ENCODE data around the gene FRMD4A. TPM values are rescaled to one million over a fixed set of nuclear protein-coding genes. Genes with fewer than 3 reads are reported as not detected.

FRMD4A gene
- total RNA-seq, 1 experiment from 2014 or later: 19.6 TPM

DNA sequence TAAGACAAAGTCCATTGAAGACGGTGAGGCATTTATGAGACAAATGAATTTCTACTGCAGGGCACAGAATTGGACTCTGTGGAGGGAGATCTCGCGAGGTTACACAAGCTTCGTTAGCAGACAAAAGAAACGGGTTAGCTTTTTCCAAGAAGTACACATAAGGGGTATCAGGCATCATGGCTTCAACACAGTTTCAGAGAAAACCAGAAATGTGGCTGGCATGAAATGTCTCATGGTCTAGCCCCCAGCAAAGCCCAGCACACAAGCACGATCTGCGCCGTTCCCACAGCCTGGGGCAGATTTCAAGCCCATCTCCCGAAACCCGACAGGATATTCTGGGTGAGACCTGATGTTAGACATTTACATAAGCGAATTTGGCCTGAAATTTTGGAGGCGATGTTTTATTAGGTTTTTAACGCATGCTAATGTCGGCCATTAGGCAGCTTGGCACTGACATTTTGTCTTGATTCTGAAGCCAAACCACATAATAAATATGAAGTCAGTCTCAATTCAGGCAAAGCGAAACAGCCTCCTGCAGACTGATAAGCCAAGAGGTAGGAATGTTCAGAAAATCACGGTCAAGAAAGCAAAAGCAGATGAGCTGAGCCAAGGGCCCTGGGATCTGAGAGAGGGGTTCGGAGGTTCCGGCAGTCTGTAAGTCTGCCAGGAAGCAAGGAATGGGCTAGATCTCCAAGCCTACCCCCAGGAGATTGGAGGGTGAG is 503.5 kb downstream of the FRMD4A start:
- Histone ChIP-seq H3T11ph (ENCODE audit: low read length) (no peak overlapping the region), H3K9ac (ENCODE audit: extremely low read depth, insufficient read length, low read length) (no peak overlapping the region), H4K20me1 (ENCODE audit: control insufficient read depth, insufficient read depth, insufficient read length) (no peaks in the 10 kb centered on the region), H2BK12ac (ENCODE audit: insufficient read length, low read depth, low read length) (no peak overlapping the region), H3K79me1 (ENCODE audit: insufficient read depth, low read depth, low read length, poor library complexity, severe bottlenecking) (no peaks in the 10 kb centered on the region), H3K18ac (ENCODE audit: insufficient read length, low read depth, low read length) (no peak overlapping the region), H4K91ac (ENCODE audit: insufficient read length, low read depth, low read length) (no peak overlapping the region), H3K23ac (ENCODE audit: insufficient read length, low read depth, low read length) (no peak overlapping the region), H3K27ac (ENCODE audit: insufficient read length, low read depth, low read length) (no peak overlapping the region), H2BK5ac (ENCODE audit: insufficient read length, low read length) (no peak overlapping the region), H3K14ac (ENCODE audit: insufficient read depth, low read length) (no peak overlapping the region), H2BK20ac (ENCODE audit: low read depth, low read length, poor library complexity, severe bottlenecking) (no peak overlapping the region), H3K27me3 (ENCODE audit: insufficient read depth, low read length) (no peaks in the 10 kb centered on the region), H3K23me2 (ENCODE audit: insufficient read length, low read depth, low read length, poor library complexity, severe bottlenecking) (no peaks in the 10 kb centered on the region), H3K4ac (ENCODE audit: low read depth, low read length) (no peak overlapping the region), H3K9me3 (ENCODE audit: control insufficient read depth, low read depth, low read length) (no peaks in the 10 kb centered on the region), H3K4me2 (ENCODE audit: insufficient read depth, insufficient read length, low read length) (no peak overlapping the region), H2BK120ac (ENCODE audit: low read depth, low read length, poor library complexity, severe bottlenecking) (no peak overlapping the region), H3K56ac (ENCODE audit: insufficient read length, low read depth, low read length) (no peak overlapping the region), H2AK5ac (ENCODE audit: insufficient read length, low read length) (no peak overlapping the region), H4K8ac (replicated peaks; ENCODE audit: insufficient read length, low read depth, low read length) (no peak overlapping the region), H3K79me2 (ENCODE audit: insufficient read depth, low read length) (no peaks in the 10 kb centered on the region; the same call in 1 of the 2 replicates), H3K4me1 (ENCODE audit: insufficient read depth, low read length) (peaks cover 15% of the 10 kb centered on the region), H2AFZ (ENCODE audit: low read length) (no peak overlapping the region), H2BK15ac (ENCODE audit: low read depth, low read length) (no peak overlapping the region), H4K5ac (ENCODE audit: insufficient read length, low read depth, low read length) (no peak overlapping the region)
- Mint-ChIP-seq H3K9me3 (no peaks in the 10 kb centered on the region; a peak in 1 of 5 replicates), H3K4me3 (peak overlapping the region in 1 of 2 experiments; percentile 15; a peak in 1 of 5 replicates), H3K36me3 (ENCODE audit: insufficient read depth in 1 of 3, low read depth in 3 of 3) (peaks cover 0 to 6% (median 2%) of the 10 kb centered on the region in 3 experiments; a peak in 4 of 7 replicates), H3K27me3 (ENCODE audit: low read depth) (no peaks in the 10 kb centered on the region), H3K27ac (peak overlapping the region in 1 of 3 experiments; percentile 24; a peak in 2 of 7 replicates), H3K4me1 (peaks cover 60 to 64% of the 10 kb centered on the region in 2 experiments)
- DNase-seq: no peak
- WGBS (ENCODE audit: extremely low coverage, insufficient read length, low lambda C conversion rate): no CpG with 5 or more reads among the region's 18 CpGs
- TF ChIP-seq, protein P1, sequence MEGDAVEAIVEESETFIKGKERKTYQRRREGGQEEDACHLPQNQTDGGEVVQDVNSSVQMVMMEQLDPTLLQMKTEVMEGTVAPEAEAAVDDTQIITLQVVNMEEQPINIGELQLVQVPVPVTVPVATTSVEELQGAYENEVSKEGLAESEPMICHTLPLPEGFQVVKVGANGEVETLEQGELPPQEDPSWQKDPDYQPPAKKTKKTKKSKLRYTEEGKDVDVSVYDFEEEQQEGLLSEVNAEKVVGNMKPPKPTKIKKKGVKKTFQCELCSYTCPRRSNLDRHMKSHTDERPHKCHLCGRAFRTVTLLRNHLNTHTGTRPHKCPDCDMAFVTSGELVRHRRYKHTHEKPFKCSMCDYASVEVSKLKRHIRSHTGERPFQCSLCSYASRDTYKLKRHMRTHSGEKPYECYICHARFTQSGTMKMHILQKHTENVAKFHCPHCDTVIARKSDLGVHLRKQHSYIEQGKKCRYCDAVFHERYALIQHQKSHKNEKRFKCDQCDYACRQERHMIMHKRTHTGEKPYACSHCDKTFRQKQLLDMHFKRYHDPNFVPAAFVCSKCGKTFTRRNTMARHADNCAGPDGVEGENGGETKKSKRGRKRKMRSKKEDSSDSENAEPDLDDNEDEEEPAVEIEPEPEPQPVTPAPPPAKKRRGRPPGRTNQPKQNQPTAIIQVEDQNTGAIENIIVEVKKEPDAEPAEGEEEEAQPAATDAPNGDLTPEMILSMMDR (conservative IDR thresholded peaks at IDR 0.05): no peak

Measured in H9 (cell line).